Astrocyte of the cerebellum (primary cell): ENCODE data around the gene EMP2.
A peak's percentile ranks its signal among the peaks of the same experiment; 100 is the strongest.

ENCODE experiments used
- DNase-seq: peaks from one replicate; pipeline ENCODE4 v3.0.0-alpha.2; 2011; ENCODE audit warnings: low read depth
- H3K4me3 ChIP-seq: 2 replicates; pipeline ENCODE4 v1.5.1; 2011; ENCODE audit warnings: mild to moderate bottlenecking, low read depth, low read length, moderate library complexity
- in situ Hi-C: cut with HindIII; loops from 2 replicates; pipeline ENCODE4 v1.10.0; 2017; ENCODE audit warnings: low sequenced_read_pairs
- TF ChIP-seq, protein P1 (sequence below): IDR thresholded peaks from 2 replicates; pipeline ENCODE4 v1.5.1; 2012; ENCODE audit warnings: low read length, low read depth, moderate library complexity, mild to moderate bottlenecking; ENCODE audit errors: missing control alignments

EMP2 gene

DNA sequence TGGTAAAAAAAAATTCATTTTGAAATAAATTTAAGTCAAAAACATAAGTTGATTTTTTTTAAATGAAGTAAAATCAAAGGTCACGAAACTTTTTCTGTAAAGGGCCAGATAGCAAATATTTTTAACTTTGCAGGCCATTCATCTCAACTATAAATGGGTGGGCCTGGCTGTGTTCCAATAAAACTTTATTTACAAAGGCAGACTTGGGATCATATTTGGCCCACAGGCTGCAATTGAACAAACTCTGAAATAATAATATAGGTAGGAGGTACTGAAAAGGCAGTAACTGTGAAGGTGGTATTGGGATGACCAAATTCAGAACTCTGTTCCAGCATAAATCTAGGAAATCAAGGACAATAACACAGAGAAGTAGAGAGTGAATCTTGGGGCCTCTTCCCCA is 12.2 kb upstream of the EMP2 start:
- DNase-seq = no peak
- no peak overlapping the region for H3K4me3 ChIP-seq
- in situ Hi-C loops = no loop called here
- TF ChIP-seq, protein P1, sequence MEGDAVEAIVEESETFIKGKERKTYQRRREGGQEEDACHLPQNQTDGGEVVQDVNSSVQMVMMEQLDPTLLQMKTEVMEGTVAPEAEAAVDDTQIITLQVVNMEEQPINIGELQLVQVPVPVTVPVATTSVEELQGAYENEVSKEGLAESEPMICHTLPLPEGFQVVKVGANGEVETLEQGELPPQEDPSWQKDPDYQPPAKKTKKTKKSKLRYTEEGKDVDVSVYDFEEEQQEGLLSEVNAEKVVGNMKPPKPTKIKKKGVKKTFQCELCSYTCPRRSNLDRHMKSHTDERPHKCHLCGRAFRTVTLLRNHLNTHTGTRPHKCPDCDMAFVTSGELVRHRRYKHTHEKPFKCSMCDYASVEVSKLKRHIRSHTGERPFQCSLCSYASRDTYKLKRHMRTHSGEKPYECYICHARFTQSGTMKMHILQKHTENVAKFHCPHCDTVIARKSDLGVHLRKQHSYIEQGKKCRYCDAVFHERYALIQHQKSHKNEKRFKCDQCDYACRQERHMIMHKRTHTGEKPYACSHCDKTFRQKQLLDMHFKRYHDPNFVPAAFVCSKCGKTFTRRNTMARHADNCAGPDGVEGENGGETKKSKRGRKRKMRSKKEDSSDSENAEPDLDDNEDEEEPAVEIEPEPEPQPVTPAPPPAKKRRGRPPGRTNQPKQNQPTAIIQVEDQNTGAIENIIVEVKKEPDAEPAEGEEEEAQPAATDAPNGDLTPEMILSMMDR = no peak

DNA sequence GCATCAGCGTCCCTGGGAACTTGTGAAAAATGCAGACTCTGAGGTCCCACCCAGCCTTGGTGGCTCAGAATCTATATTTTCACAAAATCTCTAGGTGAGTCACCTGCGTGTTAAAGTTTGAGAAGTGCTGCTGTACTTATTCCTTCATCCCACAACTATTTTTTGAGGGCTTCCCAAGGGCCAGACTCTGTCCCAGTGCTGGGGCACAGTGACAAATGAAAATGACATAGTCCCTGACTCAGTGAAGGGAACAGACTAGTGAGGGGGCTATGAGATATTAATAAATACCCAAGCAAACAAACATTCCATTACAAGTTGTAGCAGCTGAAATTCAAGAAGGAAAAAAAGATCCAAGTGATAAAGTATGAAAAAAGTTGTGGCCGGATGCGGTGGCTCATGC is 9.9 kb upstream of the EMP2 start:
- no peak overlapping the region for H3K4me3 ChIP-seq
- in situ Hi-C loops = no loop called here
- TF ChIP-seq, protein P1 = no peak
- DNase-seq = no peak

DNA sequence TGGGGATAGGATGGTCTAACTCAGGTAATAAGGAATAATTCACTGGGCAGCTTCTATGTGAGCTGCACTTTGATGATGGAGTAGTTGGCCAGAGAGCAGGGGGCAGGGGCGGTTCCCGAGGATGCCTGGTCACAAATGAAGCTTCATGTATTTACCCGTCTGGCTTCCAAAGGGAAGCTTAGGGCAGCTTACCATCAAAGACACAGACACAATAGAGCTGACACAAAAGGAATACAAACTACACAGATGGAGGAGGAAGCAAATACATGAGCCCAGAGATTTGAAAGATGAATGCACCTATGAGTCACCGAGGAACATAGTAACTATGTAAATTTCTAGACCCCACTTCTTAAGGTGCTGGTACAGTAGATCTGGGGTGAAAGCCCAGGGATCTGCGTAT is 8.7 kb upstream of the EMP2 start:
- no peak for DNase-seq
- in situ Hi-C loops = no loop called here

DNA sequence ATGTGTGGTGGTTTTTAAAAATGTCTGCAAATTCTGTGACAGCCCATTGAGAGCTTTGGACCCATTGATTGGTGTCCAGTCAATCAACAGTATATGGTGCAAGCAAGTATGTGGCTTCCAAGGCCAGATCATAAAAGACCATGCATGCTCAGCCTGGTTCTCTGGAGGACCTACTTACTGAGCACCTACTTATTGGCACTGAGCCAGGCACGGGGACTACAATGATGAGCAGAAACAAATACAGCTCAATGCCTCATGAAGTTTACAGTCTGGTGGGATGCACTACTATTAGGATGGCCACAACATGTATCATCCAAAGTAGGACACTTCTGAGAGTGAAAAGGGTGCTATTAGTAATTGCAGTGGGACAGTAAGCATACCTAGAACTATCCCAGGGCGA is 7.2 kb upstream of the EMP2 start:
- DNase-seq = no peak
- no peak overlapping the region for H3K4me3 ChIP-seq
- in situ Hi-C loops = no loop called here
- TF ChIP-seq, protein P1 = no peak

More for the DNA sequence above, 8.7 kb upstream of the EMP2 start:
- TF ChIP-seq, protein P1 = no peak
- H3K4me3 ChIP-seq = no peak overlapping the region

DNA sequence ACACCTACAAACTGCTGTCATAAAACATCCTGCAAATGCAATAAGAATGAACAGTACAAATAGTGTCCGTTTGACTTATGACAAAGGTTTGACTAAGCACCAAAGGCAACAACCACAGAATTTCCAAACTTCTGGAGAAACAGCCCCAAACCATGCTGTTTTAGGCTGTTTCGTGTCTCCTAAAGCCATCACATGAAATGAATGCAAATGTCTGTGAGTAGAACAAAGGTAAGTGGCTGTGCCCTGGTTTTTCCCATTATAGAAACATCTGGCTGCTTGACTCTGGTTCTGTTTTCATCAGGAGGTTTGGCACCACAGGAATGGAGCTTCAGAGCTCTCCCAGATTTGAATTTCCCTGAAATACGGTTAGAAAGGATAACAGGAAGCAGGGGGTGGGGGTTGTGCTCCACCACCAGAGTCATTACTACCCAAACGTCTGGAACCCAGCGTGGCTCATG is 4.6 kb upstream of the EMP2 start:
- in situ Hi-C loops = no loop called here
- TF ChIP-seq, protein P1 = no peak
- no peak overlapping the region for H3K4me3 ChIP-seq
- DNase-seq = peak; percentile 42

DNA sequence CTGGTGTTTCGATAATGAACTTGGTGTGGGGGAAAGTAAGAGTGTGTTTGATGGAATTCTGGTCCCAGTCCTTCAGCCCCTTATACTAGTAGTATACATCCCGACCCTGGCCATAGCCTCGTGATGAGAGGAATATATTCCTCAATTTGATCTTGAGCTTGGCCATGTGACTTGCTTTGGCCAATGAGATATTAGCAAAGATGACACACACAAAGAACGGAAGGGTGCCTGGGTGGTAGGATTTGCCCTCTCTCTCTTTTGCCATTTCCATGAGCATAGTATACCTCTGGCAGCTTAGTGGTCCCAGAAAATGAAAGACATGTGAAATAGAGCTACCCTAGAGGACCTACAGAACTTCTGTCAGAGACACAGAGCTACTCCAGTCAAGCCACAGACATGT is 2.9 kb upstream of the EMP2 start:
- in situ Hi-C loops = no loop called here
- TF ChIP-seq, protein P1 = no peak
- no peak for DNase-seq
- no peak overlapping the region for H3K4me3 ChIP-seq

DNA sequence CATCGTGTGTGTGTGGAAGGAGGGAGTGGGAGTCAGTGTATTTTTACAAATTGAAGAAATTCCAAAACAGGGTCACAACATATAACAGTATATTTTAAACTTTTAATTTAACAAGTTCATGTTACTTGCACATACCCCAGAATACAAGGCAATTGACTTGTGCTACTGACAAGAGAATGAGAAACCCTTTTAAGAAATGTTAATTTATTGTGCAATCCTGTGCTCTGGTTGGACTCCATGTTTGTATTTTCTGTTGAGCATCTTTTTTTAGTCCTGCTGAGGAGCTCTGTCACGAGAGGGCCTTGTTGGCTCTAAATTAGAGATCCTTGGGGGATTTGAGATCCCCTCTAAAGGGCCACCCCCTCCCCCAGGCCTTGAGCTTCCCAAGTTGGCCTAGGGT is 1.1 kb upstream of the EMP2 start:
- no peak for DNase-seq
- TF ChIP-seq, protein P1 = no peak
- in situ Hi-C loops = no loop called here
- H3K4me3 ChIP-seq = no peak overlapping the region
